Hindlimb muscle (tissue), 1 donor: ENCODE data around the gene IL23R. TPM values are rescaled to one million over a fixed set of nuclear protein-coding genes. Genes with fewer than 3 reads are reported as not detected.

Experiments used
- DNase-seq: peaks from one replicate; pipeline ENCODE4 v3.0.0-alpha.2; 2013
- polyA plus RNA-seq: library from polyadenylated mRNA; unstranded; fragments of 120-200 nt; gene quantifications from one replicate; pipeline ENCODE4 v1.2.1, GENCODE V29; 2013; ENCODE audit not compliant: insufficient read length

IL23R gene
- polyA plus RNA-seq, 1 donor: not detected

DNA sequence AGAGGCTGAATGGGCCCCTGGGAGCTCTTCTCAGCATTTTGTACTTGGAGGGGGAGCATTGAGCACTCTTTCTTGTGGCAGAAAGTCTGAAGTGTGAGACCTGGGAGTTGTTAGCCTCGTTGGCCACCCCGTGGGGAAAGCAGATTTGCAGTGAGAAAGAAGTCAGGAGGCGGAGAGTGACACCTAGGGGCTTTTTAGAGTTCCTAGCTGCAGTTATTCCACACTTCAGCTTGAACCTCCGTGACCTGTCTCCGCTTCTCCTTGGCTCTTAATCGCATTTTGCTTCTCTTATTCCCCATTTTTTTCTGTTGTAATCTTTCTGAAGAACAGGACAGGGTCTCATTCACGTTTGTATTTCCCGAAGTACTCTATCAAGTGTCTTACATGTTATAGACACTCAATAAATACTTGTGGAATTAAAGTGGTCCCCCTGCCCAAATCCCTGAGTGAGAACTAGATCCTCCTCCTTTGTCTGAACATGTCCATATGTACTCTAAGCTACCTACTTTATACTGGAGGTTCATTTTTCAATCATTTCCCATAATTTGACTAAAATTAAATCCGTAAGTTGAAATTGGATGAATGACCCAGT lies 17.0 kb upstream of the IL23R start:
- DNase-seq: peak; percentile 61

DNA sequence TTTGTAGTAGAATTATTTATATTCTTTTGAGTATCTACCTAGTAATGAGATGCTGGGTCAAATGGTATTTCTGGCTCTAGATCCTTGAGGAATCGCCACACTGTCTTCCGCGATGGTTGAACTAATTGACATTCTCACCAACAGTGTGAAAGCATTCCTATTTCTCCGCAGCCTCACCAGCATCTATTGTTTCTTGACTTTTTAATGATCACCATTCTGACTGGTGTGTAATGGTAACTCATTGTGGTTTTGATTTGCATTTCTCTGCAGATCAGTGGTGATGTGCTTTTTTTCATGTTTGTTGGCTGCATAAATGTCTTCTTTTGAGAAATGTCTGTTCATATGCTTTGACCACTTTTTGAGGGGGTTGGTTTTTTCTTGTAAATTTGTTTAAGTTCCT lies 15.3 kb upstream of the IL23R start:
- no peak for DNase-seq

- no peak for DNase-seq
Observed at GRCh38 chr1:67158401-67158800, 7.9 kb upstream of the IL23R start.

DNA sequence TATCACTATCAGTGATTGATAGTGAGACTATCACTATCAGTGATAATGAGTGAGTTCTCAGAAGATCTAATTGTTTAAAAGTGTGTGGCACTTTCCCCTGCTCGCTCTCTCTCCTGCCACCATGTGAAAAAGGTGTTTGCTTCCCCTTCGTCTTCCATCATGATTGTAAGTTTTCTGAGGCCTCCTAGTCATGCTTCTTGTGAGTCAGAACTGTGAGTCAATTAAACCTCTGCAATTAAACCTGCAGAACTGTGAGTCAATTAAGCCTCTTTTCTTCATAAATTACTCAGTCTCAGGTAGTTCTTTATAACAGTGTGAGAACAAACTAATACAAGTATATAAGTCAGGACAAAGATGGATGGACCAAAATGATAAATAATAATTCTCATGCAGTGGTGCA lies 7.0 kb upstream of the IL23R start:
- no peak for DNase-seq

- no peak for DNase-seq
Observed at GRCh38 chr1:67162954-67163353, 3.3 kb upstream of the IL23R start.

DNA sequence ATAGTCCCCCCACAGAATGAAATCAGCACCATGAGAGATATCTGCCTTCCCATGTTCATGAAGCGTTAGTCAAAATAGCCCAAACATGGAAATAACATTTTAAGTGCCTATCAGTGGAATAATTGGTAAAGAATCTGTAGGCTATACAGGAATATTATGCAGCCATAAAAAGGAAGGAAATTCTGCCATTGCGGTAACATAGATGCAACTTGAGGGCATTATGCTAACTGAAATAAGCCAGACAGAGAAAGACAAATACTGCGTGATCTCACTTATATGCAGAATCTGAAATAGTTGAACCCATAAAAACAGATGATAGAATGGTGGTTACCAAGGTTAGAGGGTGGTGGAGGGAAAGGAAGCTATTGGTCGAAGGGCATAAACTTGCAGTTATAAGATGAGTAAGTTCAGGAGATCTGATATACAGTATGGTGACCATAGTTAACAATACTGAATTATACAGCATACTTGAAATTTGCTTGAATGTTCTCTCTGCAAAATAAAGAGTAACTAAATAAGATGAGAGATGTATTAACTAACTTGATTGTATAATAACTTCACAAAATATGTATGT lies 699 bp upstream of the IL23R start:
- DNase-seq: no peak

DNA sequence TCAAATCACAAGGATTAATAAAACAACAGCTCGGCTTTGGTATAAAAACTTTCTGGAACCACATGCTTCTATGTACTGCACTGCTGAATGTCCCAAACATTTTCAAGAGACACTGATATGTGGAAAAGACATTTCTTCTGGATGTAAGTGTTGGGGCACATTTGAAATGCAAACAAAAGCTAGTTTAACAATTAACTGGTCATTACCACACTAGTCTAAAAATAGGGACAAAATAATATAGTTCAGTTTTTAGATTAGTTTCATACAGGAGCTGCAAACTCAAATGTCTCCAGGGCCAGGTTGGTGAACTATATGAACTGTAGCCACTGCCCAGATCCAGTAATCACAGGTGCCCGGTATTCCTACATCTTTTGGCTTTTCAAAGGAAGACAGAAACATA lies 3.2 kb downstream of the IL23R start:
- no peak for DNase-seq

DNA sequence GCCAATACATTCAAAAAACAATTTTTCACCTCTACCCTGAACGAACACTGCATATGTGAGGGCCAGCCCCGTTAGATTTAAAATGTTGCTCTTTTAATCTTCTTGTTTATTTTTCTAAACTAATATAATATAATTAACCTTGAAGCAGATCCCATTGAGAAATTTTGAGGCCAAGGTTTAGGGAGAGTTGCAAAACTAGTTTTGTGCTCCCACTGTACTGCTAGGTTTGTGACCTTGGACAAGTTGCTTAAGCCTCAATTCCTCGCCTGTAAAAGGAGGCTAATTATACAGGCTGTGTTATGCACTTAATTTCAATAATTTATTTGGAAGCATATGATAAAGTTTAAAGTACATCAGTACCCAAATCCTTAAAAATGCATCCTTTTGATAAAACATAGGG lies 3.7 kb downstream of the IL23R start:
- no peak for DNase-seq

DNA sequence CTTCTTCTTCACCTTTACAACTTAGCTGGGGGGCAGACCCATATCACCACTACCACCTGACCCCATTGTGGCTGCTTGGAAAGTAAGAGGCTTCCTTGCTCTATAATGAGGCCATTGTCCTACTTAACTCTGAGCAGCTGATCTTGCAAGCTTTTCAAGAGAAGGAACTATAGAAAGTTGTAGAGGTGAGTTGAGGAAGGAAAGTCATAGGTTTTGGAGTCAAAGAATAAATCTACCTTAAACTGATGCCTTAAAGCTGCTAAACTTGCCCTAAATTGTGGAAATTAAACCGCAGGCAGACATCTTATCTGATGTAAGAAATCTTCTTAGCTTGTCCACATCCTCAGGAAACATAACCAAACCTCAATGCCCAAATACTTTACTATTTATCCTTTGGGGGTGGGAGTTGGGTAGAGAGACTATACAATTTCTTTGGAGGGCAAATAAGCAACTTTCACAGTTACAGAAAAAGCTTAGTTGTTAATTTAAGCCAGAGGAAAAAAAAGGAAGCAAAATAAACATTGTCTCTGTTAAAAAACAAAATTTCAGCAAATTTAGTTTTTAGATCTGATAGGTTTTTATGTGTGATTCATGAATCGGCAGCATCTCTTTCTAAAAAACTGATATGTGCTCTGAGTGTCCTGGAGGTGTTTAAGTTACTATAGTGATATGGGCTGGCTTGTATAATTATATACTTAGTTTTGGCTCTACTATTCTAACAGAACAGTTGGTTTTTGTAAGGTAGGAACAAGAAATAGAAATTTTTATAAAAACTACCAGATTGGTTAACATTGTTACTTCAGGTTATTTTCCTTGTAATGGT lies 4.7 kb downstream of the IL23R start:
- DNase-seq: no peak

GRCh38 chr1:67171574-67171955 lies 5.3 kb downstream of the IL23R start:
- DNase-seq: no peak

- no peak for DNase-seq
Observed at GRCh38 chr1:67171978-67172377, 5.7 kb downstream of the IL23R start.

- no peak for DNase-seq
Observed at GRCh38 chr1:67173988-67174387, 7.7 kb downstream of the IL23R start.

DNA sequence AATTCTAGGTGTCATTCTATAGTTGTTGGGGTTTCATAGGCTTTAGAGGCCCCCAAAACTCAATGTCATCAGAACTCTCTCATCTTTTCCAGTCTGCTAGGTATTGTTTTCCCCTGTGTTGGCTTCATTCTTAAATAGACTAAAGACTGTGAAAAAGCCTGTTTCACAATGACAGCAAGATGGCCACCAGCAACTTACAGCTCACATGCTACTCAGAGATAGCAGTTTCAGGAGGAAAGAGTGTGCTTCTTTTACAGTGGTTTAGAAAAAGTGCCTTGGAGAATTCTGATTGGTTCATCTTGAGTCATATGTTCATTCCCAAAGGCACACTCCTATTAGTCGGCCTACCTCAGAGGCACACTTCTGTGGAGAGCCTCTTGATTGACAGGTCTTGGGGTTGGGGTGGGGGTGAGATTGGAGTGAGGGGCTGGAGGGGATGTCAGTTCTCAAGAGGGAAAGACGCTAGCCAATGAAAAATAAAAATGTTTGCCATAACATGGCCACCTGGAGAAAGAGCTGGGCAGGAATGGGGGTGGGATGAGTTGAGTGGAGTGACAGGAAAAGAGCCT lies 8.5 kb downstream of the IL23R start:
- DNase-seq: no peak

DNA sequence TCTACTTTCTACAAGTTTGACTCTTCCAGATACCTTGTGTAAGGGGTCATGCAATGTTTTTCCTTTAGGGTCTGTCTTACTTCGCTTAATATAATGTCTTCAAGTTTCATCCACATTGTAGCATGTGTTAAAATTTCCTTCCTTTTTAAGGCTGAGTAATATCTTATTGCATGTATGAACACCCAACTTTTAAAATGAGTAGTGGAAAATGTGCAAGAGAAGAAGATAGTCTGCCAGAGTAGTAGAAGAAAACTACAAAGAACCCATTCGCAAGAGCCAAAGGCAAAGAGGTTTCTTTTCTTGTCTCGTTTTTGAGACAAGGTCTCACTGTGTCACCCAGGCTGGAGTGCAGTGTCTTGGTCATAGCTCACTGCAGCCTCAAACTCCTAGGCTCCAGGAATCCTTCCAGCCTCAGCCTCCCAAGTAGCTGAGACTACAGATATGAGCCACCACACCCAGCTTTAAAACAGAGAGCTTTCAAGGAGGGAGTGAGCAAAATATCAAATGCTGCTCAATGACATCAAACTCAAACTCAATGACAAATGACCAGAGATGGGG lies 9.4 kb downstream of the IL23R start:
- DNase-seq: no peak

GRCh38 chr1:67184838-67185421 lies 18.7 kb downstream of the IL23R start:
- DNase-seq: no peak

GRCh38 chr1:67188137-67188536 lies 21.9 kb downstream of the IL23R start:
- no peak for DNase-seq

DNA sequence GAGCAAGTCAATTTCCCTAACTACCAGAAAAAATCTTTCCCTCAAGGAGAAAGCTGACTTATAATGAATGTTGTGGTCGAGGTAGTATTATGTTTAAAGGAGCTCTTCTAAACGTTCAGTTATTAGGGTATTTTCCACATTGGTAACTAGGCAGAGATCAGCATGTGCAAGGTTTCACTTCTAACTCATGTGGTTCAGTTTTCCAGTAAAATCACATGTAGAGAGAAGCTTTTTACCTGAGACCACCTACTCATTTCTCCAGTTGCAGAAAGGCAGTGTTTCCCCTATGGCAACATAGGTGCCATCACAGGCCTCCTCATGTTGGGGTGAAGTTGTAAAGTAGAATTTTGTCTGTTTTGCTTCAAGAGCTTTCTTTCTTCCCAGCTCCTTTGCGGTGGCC lies 23.7 kb downstream of the IL23R start:
- DNase-seq: no peak

- DNase-seq: no peak
Observed at GRCh38 chr1:67190410-67190809, 24.2 kb downstream of the IL23R start.

- no peak for DNase-seq
Observed at GRCh38 chr1:67190942-67191341, 24.7 kb downstream of the IL23R start.

DNA sequence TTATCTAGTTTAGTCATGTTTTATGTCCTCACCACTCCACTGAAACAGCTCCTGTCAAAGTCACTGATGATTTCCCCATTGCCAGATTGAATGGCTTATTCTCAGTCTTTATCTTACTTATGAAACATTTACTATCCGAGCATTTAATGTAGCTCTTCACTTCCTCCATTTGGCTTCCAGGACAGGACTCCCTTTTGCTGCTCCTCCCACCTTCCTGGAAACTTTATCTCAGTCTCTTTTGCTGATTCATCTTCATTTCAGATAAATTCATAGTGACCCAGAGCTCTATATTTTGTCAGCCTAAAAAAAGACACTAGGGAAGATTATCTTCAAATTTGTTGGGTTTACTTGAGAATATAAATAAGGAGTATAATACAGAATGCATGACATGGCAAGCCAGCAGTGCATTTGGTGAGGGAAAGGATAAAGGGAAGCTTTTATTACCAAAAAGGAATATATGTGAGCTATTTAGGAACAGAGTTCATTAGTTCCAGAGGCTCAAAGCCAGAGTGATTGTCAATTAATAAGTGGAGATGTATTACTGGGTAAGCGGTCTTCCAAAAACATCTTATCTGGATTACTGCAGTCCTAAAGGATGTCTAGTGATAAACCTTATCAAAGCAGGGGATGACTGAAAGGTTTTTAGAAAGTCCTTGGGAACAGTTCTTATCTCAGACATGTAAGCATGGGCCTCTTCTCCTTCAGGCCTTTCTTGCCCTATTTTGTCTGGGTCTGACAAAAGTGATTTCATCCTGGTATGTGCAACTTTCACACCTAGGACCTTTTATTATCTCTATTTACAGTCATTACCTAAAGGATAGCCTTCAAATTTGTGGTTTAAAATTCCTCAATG lies 25.6 kb downstream of the IL23R start:
- no peak for DNase-seq

GRCh38 chr1:67192902-67193301 lies 26.6 kb downstream of the IL23R start:
- no peak for DNase-seq

GRCh38 chr1:67193704-67194103 lies 27.4 kb downstream of the IL23R start:
- DNase-seq: no peak
